Measurements from ENCODE around the gene SLC15A4. TPM values are rescaled to one million over a fixed set of nuclear protein-coding genes. Genes with fewer than 3 reads are reported as not detected.
A peak's percentile ranks its signal among the peaks of the same experiment; 100 is the strongest.

Gene SLC15A4
- total and polyA plus RNA-seq, 9 of the 15 experiments (the other 6 are each of a cell fraction or from before 2014, with no cell fraction given) = 5.5 to 20.8 (median 10.1) TPM

GRCh38 chr12:128820723-128821432 is 2.9 kb downstream of the SLC15A4 start:
- Histone ChIP-seq H4K20me1 (replicated peaks; ENCODE audit: control insufficient read depth, insufficient read depth, low read length) (peaks cover 13% of the 10 kb centered on the region), H3K4me3 (no peak overlapping the region), H3K9me1 (ENCODE audit: control insufficient read depth, insufficient read depth, low read length) (peaks cover 3% of the 10 kb centered on the region), H2AFZ (ENCODE audit: low read depth, low read length) (no peak overlapping the region), H3K36me3 (ENCODE audit: control insufficient read depth, insufficient read depth, low read length) (peaks cover 24% of the 10 kb centered on the region; the same call in 2 of the 3 replicates), H3K27me3 (ENCODE audit: control insufficient read depth in 2 of 2, insufficient read depth in 2 of 2, low read length in 2 of 2) (no peaks in the 10 kb centered on the region), H3K4me2 (ENCODE audit: insufficient read depth, low read length) (no peak overlapping the region), H3K79me2 (ENCODE audit: control insufficient read depth, insufficient read depth, low read length) (peaks cover 75% of the 10 kb centered on the region), H3K9ac (ENCODE audit: insufficient read depth in 1 of 2, low read depth in 2 of 2, low read length in 2 of 2) (no peak overlapping the region; a peak in 1 of 4 replicates), H3K9me3 (replicated peaks; ENCODE audit: control insufficient read depth, insufficient read depth, low read depth, low read length) (no peaks in the 10 kb centered on the region), H3K4me1 (replicated peaks in 1 of 2; ENCODE audit: control insufficient read depth in 2 of 2, insufficient read depth in 2 of 2, low read length in 2 of 2) (peaks cover 12 to 32% of the 10 kb centered on the region in 2 experiments; a peak in 4 of 5 replicates), H3K27ac (ENCODE audit: extremely low read depth, low read depth, low read length) (no peak overlapping the region)
- DNase-seq (ENCODE audit: extremely low read depth in 1 of 4, low spot score in 3 of 4) (no peak), FAIRE-seq (no peak), ATAC-seq (no peak)
- CTCF ChIA-PET (ENCODE audit: low intra/inter-chr PET ratio) = no interaction called here
- POLR2A ChIA-PET = no interaction called here
- in situ Hi-C loops (cut with MboI) = no loop called here
- BruUV-seq (replicated peaks) = no TSS peak
- intact Hi-C loops (cut with micrococcal nuclease) = no loop called here
- TF ChIP-seq ARHGAP35 (IDR thresholded peaks at IDR 0.05; ENCODE audit: partially characterized antibody) (no peak), CREB5 (CRISPR knock-in tag; IDR thresholded peaks at IDR 0.05) (no peak)
- 86% methylated on average over 6 of the region's 7 CpGs for WGBS (ENCODE audit: insufficient coverage, low coverage, missing lambda C conversion rate)

GRCh38 chr12:128820253-128820652 is 3.5 kb downstream of the SLC15A4 start:
- Histone ChIP-seq H3K9ac (ENCODE audit: insufficient read depth in 1 of 2, low read depth in 2 of 2, low read length in 2 of 2) (no peak overlapping the region), H3K9me1 (ENCODE audit: control insufficient read depth, insufficient read depth, low read length) (peaks cover 3% of the 10 kb centered on the region), H3K9me3 (replicated peaks; ENCODE audit: control insufficient read depth, insufficient read depth, low read depth, low read length) (no peaks in the 10 kb centered on the region), H3K4me2 (ENCODE audit: insufficient read depth, low read length) (no peak overlapping the region), H2AFZ (ENCODE audit: low read depth, low read length) (no peak overlapping the region), H3K36me3 (ENCODE audit: control insufficient read depth, insufficient read depth, low read length) (peaks cover 24% of the 10 kb centered on the region; the same call in 2 of the 3 replicates), H3K27me3 (ENCODE audit: control insufficient read depth in 2 of 2, insufficient read depth in 2 of 2, low read length in 2 of 2) (no peaks in the 10 kb centered on the region), H4K20me1 (replicated peaks; ENCODE audit: control insufficient read depth, insufficient read depth, low read length) (peaks cover 13% of the 10 kb centered on the region), H3K4me3 (no peak overlapping the region), H3K27ac (ENCODE audit: extremely low read depth, low read depth, low read length) (no peak overlapping the region), H3K4me1 (replicated peaks in 1 of 2; ENCODE audit: control insufficient read depth in 2 of 2, insufficient read depth in 2 of 2, low read length in 2 of 2) (peaks cover 12 to 32% of the 10 kb centered on the region in 2 experiments; a peak in 4 of 5 replicates), H3K79me2 (ENCODE audit: control insufficient read depth, insufficient read depth, low read length) (peaks cover 80% of the 10 kb centered on the region)
- BruUV-seq (replicated peaks) = no TSS peak
- DNase-seq (ENCODE audit: extremely low read depth in 1 of 4, low spot score in 3 of 4) (no peak), FAIRE-seq (no peak), ATAC-seq (no peak)
- CTCF ChIA-PET (ENCODE audit: low intra/inter-chr PET ratio) = no interaction called here
- in situ Hi-C loops (cut with MboI) = no loop called here
- intact Hi-C loops (cut with micrococcal nuclease) = no loop called here
- TF ChIP-seq XRCC5 (IDR thresholded peaks at IDR 0.05; ENCODE audit: low read depth, low read length) (no peak), RBM25 (IDR thresholded peaks at IDR 0.05; ENCODE audit: low read depth, low read length, severe bottlenecking) (peak; percentile 40), HNRNPLL (IDR thresholded peaks at IDR 0.05; ENCODE audit: low read depth, low read length, poor library complexity, severe bottlenecking) (no peak), BMI1 (IDR thresholded peaks at IDR 0.05; ENCODE audit: low read length) (no peak), THRAP3 (IDR thresholded peaks at IDR 0.05; ENCODE audit: borderline replicate concordance) (no peak), IRF9 (tag; IDR thresholded peaks at IDR 0.05) (no peak)
- POLR2A ChIA-PET = no interaction called here
- 90% methylated on average over 6 of the region's 6 CpGs for WGBS (ENCODE audit: insufficient coverage, low coverage, missing lambda C conversion rate)
